Mesothelial cell of epicardium (in vitro differentiated cells): ENCODE measurements around the gene EIF3B. TPM values are rescaled to one million over a fixed set of nuclear protein-coding genes. Genes with fewer than 3 reads are reported as not detected.
A peak's percentile ranks its signal among the peaks of the same experiment; 100 is the strongest.

Source experiments
- DNase-seq, 2 experiments: peaks; one replicate each; pipeline ENCODE4 v3.0.0; 2021; ENCODE audit warnings: low spot score in 2 of 2; ENCODE audit not compliant: unreplicated experiment in 2 of 2
- H3K27ac Mint-ChIP-seq: 2 replicates; pipeline ENCODE4 v1.8.0; 2021; ENCODE audit warnings: mixed read lengths
- H3K27me3 Mint-ChIP-seq: 2 replicates; pipeline ENCODE4 v1.8.0; 2021; ENCODE audit warnings: low read depth, mixed read lengths
- H3K36me3 Mint-ChIP-seq: 2 replicates; pipeline ENCODE4 v1.8.0; 2021; ENCODE audit warnings: mixed read lengths
- H3K4me1 Mint-ChIP-seq: 2 replicates; pipeline ENCODE4 v1.8.0; 2021; ENCODE audit warnings: mixed read lengths
- H3K4me3 Mint-ChIP-seq: 2 replicates; pipeline ENCODE4 v1.8.0; 2021; ENCODE audit warnings: mild to moderate bottlenecking, moderate library complexity, mixed read lengths
- H3K9me3 Mint-ChIP-seq: 2 replicates; pipeline ENCODE4 v1.8.0; 2021; ENCODE audit warnings: mixed read lengths
- total RNA-seq: library from RNA; stranded (reverse); gene quantifications from 3 replicates; pipeline ENCODE4 v1.2.1, GENCODE V29; 2021
- TF ChIP-seq, protein P1 (sequence below): fragments of 200-600 bp; sonication (generic); IDR thresholded peaks from one replicate; pipeline ENCODE4 v1.5.0; 2021; ENCODE audit warnings: antibody characterized with exemption; ENCODE audit not compliant: unreplicated experiment

The EIF3B gene
- total RNA-seq, 1 donor from 2014 or later, result 198 TPM

DNA sequence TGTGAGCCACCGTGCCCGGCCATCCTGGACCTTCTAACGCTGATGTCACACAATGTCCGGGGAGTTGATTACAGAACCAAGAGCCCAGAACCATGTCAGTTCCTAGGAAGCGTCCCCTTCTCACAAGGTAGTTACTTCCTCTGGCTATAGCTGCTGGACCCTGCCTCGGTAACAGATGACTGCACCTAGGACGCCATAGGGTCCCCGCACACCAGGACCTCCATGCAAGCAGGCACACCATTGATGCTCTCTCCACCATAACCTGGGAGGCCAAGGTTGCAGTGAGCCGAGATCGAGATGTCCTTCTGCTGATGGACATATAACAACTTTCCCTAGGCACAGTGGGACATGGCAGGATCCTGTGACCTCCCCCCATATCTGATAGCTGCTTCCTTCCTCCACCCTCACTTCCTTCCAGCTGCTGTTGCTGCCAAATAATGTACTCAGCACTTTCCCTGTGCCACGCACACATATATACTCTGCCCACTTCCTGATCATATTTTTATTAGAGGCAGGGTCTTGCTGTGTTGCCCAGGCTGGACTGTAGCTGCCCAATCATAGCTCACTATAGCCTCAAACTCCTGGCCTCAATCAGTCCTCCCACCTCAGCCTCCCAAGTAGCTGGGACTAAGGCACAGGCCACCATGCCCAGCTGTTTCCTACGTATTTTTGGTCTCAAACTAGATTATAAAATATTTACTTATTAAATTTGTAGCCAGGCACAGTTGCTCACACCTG, 36.9 kb upstream of the EIF3B start:
- H3K36me3 Mint-ChIP-seq, result no peaks in the 10 kb centered on the region
- no peaks in the 10 kb centered on the region for H3K9me3 Mint-ChIP-seq
- H3K27me3 Mint-ChIP-seq, result no peaks in the 10 kb centered on the region
- DNase-seq, result no peak
- TF ChIP-seq, protein P1, sequence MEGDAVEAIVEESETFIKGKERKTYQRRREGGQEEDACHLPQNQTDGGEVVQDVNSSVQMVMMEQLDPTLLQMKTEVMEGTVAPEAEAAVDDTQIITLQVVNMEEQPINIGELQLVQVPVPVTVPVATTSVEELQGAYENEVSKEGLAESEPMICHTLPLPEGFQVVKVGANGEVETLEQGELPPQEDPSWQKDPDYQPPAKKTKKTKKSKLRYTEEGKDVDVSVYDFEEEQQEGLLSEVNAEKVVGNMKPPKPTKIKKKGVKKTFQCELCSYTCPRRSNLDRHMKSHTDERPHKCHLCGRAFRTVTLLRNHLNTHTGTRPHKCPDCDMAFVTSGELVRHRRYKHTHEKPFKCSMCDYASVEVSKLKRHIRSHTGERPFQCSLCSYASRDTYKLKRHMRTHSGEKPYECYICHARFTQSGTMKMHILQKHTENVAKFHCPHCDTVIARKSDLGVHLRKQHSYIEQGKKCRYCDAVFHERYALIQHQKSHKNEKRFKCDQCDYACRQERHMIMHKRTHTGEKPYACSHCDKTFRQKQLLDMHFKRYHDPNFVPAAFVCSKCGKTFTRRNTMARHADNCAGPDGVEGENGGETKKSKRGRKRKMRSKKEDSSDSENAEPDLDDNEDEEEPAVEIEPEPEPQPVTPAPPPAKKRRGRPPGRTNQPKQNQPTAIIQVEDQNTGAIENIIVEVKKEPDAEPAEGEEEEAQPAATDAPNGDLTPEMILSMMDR, result no peak
- no peak overlapping the region for H3K4me3 Mint-ChIP-seq
- H3K4me1 Mint-ChIP-seq, result peaks cover 7% of the 10 kb centered on the region
- H3K27ac Mint-ChIP-seq, result no peak overlapping the region

DNA sequence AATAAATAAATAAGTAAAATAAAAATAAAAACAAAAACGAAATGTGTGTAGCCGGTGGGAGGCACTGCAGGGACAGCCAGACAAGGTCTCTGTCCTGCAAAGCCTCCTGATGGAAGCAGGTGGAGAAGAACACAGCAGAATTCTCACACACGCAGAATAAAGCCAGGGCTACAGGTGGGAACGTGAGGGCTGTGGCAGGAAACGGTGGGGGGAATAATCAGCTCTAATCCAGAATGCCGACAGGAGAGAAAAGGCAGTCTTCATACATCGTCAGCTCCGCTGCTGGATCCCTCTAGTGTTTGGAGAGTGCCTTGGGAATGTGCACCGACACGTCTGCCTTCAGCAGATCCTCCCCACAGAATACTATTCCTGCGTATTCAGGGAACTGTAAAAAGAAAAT, 33.6 kb upstream of the EIF3B start:
- DNase-seq, result no peak
- Mint-ChIP-seq H3K27ac (peak overlapping the region; percentile 73), H3K4me1 (peaks cover 3% of the 10 kb centered on the region), H3K27me3 (no peaks in the 10 kb centered on the region), H3K36me3 (no peaks in the 10 kb centered on the region), H3K4me3 (no peak overlapping the region), H3K9me3 (no peaks in the 10 kb centered on the region)
- TF ChIP-seq, protein P1, result no peak

GRCh38 chr7:2325162-2325561, 29.5 kb upstream of the EIF3B start:
- Mint-ChIP-seq H3K9me3 (no peaks in the 10 kb centered on the region), H3K27me3 (no peaks in the 10 kb centered on the region), H3K27ac (no peak overlapping the region), H3K4me3 (no peak overlapping the region), H3K4me1 (peaks cover 3% of the 10 kb centered on the region), H3K36me3 (no peaks in the 10 kb centered on the region)
- DNase-seq, result no peak
- TF ChIP-seq, protein P1, result no peak

- Mint-ChIP-seq H3K4me3 (no peak overlapping the region), H3K36me3 (no peaks in the 10 kb centered on the region), H3K27me3 (no peaks in the 10 kb centered on the region), H3K9me3 (no peaks in the 10 kb centered on the region), H3K27ac (no peak overlapping the region), H3K4me1 (no peaks in the 10 kb centered on the region)
- TF ChIP-seq, protein P1, result no peak
- no peak for DNase-seq
These were observed 27.7 kb upstream of the EIF3B start for GRCh38 chr7:2326951-2327350.

GRCh38 chr7:2330493-2330892, 24.1 kb upstream of the EIF3B start:
- TF ChIP-seq, protein P1, result no peak
- Mint-ChIP-seq H3K4me1 (no peaks in the 10 kb centered on the region), H3K4me3 (no peak overlapping the region), H3K27ac (no peak overlapping the region), H3K27me3 (no peaks in the 10 kb centered on the region), H3K36me3 (no peaks in the 10 kb centered on the region), H3K9me3 (no peaks in the 10 kb centered on the region)
- DNase-seq, result no peak
